ENCODE data around the gene FAM32A.

- TF ChIP-seq CTCF (IDR thresholded peaks at IDR 0.05) (no peak), JUND (IDR thresholded peaks at IDR 0.05) (no peak), RFX5 (IDR thresholded peaks at IDR 0.05; ENCODE audit: low read length) (no peak), RCOR1 (IDR thresholded peaks at IDR 0.05; ENCODE audit: low read length) (no peak), ZBTB33 (IDR thresholded peaks at IDR 0.05; ENCODE audit: borderline replicate concordance, low read depth) (no peak), YY1 (IDR thresholded peaks at IDR 0.05; ENCODE audit: low read depth) (no peak), POLR2AphosphoS5 (IDR thresholded peaks at IDR 0.05; ENCODE audit: low read depth, low read length) (no peak), USF2 (IDR thresholded peaks at IDR 0.05; ENCODE audit: borderline replicate concordance, low read depth, low read length) (no peak), NRF1 (IDR thresholded peaks at IDR 0.05; ENCODE audit: low read depth, low read length) (no peak), TAF1 (IDR thresholded peaks at IDR 0.05; ENCODE audit: borderline replicate concordance, low read depth, low read length) (no peak), TCF12 (IDR thresholded peaks at IDR 0.05) (no peak), NFIC (IDR thresholded peaks at IDR 0.05; ENCODE audit: borderline replicate concordance) (no peak)
Observed at GRCh38 chr19:16216744-16217670, 31.8 kb downstream of the FAM32A start.

All from SK-N-SH (cell line).